Ascending aorta (tissue), 2 donors: Measurements from ENCODE around the gene TNRC18. TPM values are rescaled to one million over a fixed set of nuclear protein-coding genes. Genes with fewer than 3 reads are reported as not detected.
"Not testable (repeated sequence)": the region's sequence is repeated elsewhere in the genome, so short reads cannot be mapped to it uniquely, and the experiment has no call there.

Experiments
- DNase-seq, 2 donors: peaks; one replicate each; pipeline ENCODE4 v3.0.0-alpha.2; 2019; ENCODE audit warnings: low spot score in 2 of 2
- H3K27ac ChIP-seq, 2 donors: fragments of 200-600 bp; sonication (generic); one replicate each; pipeline ENCODE4 v1.5.1; 2016 to 2017; ENCODE audit warnings: mild to moderate bottlenecking in 1 of 2
- H3K27me3 ChIP-seq: fragments of 200-600 bp; sonication (generic); one replicate; pipeline ENCODE4 v1.5.1; 2017
- H3K36me3 ChIP-seq, 2 donors: fragments of 200-600 bp; sonication (generic); one replicate each; pipeline ENCODE4 v1.5.1; 2016
- H3K4me1 ChIP-seq, 2 donors: fragments of 200-600 bp; sonication (generic); one replicate each; pipeline ENCODE4 v1.5.1; 2016 to 2017; ENCODE audit warnings: mild to moderate bottlenecking in 1 of 2
- H3K4me3 ChIP-seq, 2 donors: fragments of 200-600 bp; sonication (generic); one replicate each; pipeline ENCODE4 v1.5.1; 2016 to 2017; ENCODE audit warnings: mild to moderate bottlenecking in 1 of 2
- H3K9me3 ChIP-seq, 2 donors: fragments of 200-600 bp; sonication (generic); one replicate each; pipeline ENCODE4 v1.5.1; 2016
- CTCF ChIP-seq, 3 experiments: fragments of 200-600 bp in 2 of 3; fragments of 450-650 bp in 1 of 3; sonication (generic) in 2 of 3; IDR thresholded peaks; one replicate each; pipeline ENCODE4 v1.5.1; 2016 to 2019; ENCODE audit warnings: antibody characterized with exemption in 3 of 3, mild to moderate bottlenecking in 1 of 3, moderate library complexity in 1 of 3
- intact Hi-C: fragments of 100-400 bp; cut with DNase I; formaldehyde crosslinking; loops from one replicate; pipeline ENCODE4 v1.15.1; 2023
- total RNA-seq: library from RNA; depleted of rRNA; stranded (reverse); fragments of >200 nt; gene quantifications from one replicate; pipeline ENCODE4 v1.1.0, GENCODE V29; 2016

The TNRC18 gene
- total RNA-seq, 1 donor from 2014 or later = 240 TPM

DNA sequence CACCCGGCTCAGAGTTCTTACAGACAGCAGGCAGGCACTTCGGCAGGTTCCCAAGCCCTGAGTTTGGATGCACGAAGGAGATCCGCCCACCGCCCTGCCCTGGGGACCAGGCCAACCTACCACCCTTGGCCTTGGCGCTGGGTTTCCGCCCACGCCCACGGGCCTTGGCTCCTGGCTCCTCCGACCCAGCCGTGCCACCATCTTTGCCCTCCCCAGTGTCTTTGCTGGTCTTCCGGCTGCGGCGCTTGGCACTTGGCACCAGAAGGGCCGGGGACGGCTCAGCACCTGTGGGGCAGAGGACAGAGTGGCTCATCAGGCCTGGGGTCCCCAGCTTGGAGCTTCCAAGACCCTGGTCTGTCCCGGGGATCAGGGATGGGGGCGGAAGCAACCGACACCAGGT lies 108.8 kb downstream of the TNRC18 start:
- intact Hi-C loops = no loop called here
- DNase-seq = no peak
- TF ChIP-seq CTCF (IDR thresholded peaks at IDR 0.05) = no peak
- H3K27me3 ChIP-seq = no peaks in the 10 kb centered on the region
- H3K4me1 ChIP-seq = no peaks in the 10 kb centered on the region
- H3K9me3 ChIP-seq = peaks cover 9 to 13% of the 10 kb centered on the region in 2 donors
- H3K4me3 ChIP-seq = no peak overlapping the region
- peaks cover 88 to 95% of the 10 kb centered on the region in 2 donors for H3K36me3 ChIP-seq
- H3K27ac ChIP-seq = no peak overlapping the region

DNA sequence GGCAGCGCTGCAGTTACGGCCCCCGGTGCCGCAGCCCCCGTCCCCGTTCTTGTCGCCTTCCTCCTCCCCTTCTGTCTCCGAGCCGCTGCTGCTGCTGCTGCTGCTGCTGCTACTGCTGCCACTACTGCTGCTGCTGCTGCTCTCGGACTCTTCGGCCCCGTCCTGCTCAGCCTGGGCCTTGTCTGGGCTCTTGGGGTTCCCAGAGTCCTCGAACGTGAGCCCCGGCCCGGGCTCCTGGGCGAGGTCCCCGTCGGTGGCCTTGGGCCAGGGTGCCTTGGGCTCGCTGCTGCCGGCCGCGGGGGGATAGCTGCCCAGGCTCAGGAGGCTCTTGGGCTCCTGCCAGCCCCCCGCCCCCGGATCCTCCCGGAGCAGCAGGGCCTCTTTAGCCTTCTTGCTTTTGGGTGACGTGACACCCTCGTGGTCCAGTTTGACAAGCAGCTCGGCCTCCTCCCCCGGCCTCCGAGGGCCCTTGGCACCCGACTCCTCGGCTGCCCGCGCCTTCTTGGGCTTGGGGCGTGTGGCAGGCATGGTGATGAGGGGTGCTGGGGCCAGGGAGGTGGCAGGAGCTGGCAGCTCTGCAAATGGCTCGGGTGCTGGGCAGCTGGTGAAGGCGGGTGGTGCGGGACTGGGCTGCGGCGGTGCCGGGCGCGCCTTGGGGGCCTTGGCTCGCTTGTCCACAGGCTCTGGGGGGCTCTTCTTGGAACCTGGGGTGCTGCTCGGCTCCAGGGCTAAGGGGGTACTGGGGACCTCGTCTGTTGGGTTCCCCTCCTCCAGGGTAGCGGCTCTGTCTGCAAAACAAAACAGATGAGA lies 110.4 kb downstream of the TNRC18 start:
- H3K27me3 ChIP-seq, H3K27ac ChIP-seq, H3K4me1 ChIP-seq, H3K4me3 ChIP-seq, intact Hi-C loops, H3K9me3 ChIP-seq, DNase-seq: not testable (repeated sequence)
- H3K36me3 ChIP-seq = peaks cover 86 to 95% of the 10 kb centered on the region in 2 donors

DNA sequence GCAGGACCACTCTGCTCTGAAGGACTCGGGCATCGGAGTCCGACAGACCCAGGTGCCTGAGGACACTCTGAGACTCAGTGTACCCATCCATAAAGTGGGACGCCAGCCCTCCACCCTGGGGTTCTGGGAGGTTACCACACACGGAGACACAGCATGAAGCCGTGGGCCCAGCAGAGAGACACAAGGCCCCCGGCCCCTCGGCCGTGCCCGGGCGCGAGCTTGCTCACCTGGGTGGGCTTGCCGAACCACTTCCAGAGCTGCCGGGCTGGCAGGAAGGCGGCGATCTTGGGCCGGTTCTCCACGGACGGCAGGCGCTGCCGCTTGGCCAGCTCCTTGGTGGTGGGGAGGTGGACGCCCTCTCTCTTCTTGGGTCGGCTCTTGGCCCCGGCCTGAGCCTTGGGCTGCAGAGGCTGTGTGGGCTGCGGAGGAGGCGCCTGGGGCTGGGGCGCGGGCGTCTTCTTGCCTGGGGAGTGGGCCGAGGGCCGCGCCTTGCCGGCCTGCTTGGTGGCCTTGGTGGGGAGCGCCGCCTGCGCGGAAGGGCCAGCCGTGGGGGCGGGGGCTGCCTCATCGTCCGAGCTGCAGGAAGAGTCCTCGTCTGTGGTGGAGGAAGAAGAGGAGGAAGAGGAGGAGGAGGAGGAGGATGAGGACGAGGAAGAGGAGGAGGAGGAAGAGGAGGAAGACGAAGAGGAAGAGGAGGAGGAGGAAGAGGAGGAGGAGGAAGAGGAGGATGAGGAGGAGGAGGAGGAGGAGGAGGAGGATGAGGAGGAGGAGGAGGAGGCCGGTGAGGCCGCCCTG lies 111.2 kb downstream of the TNRC18 start:
- H3K4me1 ChIP-seq, H3K4me3 ChIP-seq, H3K27me3 ChIP-seq, intact Hi-C loops, H3K9me3 ChIP-seq, H3K27ac ChIP-seq, DNase-seq: not testable (repeated sequence)
- peaks cover 86 to 96% of the 10 kb centered on the region in 2 donors for H3K36me3 ChIP-seq

DNA sequence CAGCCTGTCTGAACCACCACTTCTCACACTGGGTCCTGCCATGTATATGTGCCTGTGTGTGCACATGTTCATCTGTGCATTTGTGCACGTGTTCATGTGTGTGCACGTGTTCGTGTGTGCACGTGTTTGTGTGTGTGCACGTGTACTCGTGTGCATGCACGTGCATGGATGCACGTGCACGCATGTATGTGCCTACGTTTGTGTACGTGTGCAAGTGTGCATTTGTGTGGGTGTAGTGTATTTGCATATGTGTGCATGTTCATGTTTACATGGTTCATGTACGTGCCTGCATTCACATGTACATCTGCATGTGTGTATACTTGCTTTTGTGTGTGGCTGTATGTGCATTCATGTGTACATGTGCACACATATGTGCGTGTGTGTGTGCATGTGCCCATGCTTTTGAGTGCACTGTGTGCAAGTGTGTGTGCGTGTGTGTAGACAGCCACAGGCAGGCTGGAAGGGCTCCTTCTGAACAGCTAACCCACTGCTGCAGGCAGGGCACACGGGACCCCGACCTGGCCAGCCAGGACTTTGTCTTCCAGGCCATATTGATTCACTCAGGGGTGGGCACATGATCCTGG lies 112.7 kb downstream of the TNRC18 start:
- DNase-seq = no peak
- H3K9me3 ChIP-seq = no peaks in the 10 kb centered on the region
- no peaks in the 10 kb centered on the region for H3K27me3 ChIP-seq
- TF ChIP-seq CTCF (IDR thresholded peaks at IDR 0.05) = no peak
- no peak overlapping the region for H3K27ac ChIP-seq
- H3K4me1 ChIP-seq = no peaks in the 10 kb centered on the region
- intact Hi-C loops = no loop called here
- no peak overlapping the region for H3K4me3 ChIP-seq
- peaks cover 76 to 96% of the 10 kb centered on the region in 2 donors for H3K36me3 ChIP-seq

GRCh38 chr7:5309146-5309545 lies 114.5 kb downstream of the TNRC18 start:
- Histone ChIP-seq H3K4me3 (no peak overlapping the region), H3K27ac (no peak overlapping the region), H3K36me3 (peaks cover 61 to 78% of the 10 kb centered on the region in 2 donors), H3K27me3 (no peaks in the 10 kb centered on the region), H3K9me3 (no peaks in the 10 kb centered on the region), H3K4me1 (no peaks in the 10 kb centered on the region)
- no peak for DNase-seq
- intact Hi-C loops = no loop called here
- TF ChIP-seq CTCF (IDR thresholded peaks at IDR 0.05) = no peak

DNA sequence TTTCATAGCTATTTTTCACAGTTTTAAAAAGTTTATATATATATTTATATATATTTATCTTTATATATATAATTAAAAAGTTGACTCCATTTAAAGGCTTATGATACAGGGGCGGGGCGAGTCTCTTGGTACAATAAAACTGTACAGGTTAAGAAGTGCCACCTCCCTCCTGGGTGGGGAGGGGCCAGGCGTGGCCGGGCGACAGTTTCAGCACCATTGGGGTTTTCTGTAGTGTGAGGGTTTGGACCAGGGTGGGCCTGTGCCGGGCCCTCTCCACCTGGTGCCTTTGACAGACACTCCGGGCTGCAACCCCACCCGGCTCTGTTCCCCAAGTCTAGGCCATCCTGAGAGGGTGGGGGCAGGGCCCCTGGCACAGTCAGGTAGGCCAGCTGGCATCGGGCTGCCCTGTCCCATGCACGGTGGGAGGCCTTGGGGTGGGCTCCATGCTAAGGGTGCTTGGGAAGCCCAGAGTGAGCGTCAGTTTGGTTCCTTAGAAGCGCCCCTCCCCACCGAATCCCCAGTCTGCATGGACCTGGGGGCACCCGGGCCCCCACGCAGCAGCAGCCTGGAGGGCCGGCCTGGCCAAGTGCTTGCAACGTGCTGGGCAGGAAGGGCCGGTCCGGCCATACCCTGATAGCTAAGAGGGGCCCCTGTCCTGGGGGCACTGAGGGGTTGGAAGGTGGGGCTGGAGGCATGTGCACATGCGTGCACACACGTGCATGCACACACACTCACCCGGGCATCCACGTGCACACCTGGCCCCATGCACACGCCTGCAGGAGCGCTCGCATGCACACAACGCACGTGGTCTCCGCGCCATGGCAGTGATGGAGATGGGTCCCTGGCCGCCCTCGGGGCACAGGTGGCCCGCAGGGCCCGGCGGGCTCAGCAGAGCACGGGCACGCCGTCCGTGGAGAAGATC lies 116.2 kb downstream of the TNRC18 start:
- intact Hi-C loops, H3K27me3 ChIP-seq, H3K9me3 ChIP-seq, H3K4me1 ChIP-seq, DNase-seq, H3K4me3 ChIP-seq, H3K27ac ChIP-seq: not testable (repeated sequence)
- H3K36me3 ChIP-seq = peaks cover 48 to 62% of the 10 kb centered on the region in 2 donors

GRCh38 chr7:5305050-5305449 lies 118.6 kb downstream of the TNRC18 start:
- H3K9me3 ChIP-seq, H3K4me1 ChIP-seq, DNase-seq, H3K27me3 ChIP-seq, H3K27ac ChIP-seq, H3K4me3 ChIP-seq, intact Hi-C loops: not testable (repeated sequence)
- H3K36me3 ChIP-seq = peaks cover 25 to 38% of the 10 kb centered on the region in 2 donors
